GM12891 (cell line): Measurements from ENCODE around the gene PIP4K2C. TPM values are rescaled to one million over a fixed set of nuclear protein-coding genes. Genes with fewer than 3 reads are reported as not detected.

Experiments
- DNase-seq: peaks from one replicate; pipeline ENCODE4 v3.0.0; 2011; ENCODE audit warnings: low spot score; ENCODE audit not compliant: insufficient read length
- FAIRE-seq: peaks from 2 replicates; lab custom pipeline; 2011; peaks lifted over from hg19 to GRCh38; lab: Jason Lieb, UNC
- PAX5 ChIP-seq: IDR thresholded peaks from 2 replicates; pipeline ENCODE4 v1.6.1; 2011; ENCODE audit warnings: low read length, moderate library complexity, mild to moderate bottlenecking; ENCODE audit not compliant: insufficient read depth, severe bottlenecking
- POLR2A ChIP-seq: IDR thresholded peaks from 2 replicates; pipeline ENCODE4 v1.6.1; 2011; ENCODE audit warnings: low read depth, low read length, control low read depth
- POLR2AphosphoS5 ChIP-seq: IDR thresholded peaks from 2 replicates; pipeline ENCODE4 v1.6.1; 2011; ENCODE audit warnings: low read depth, low read length, control low read depth
- POU2F2 ChIP-seq: IDR thresholded peaks from 2 replicates; pipeline ENCODE4 v1.6.1; 2011; ENCODE audit warnings: low read depth, mild to moderate bottlenecking, control low read depth, low read length, moderate library complexity
- SPI1 ChIP-seq: IDR thresholded peaks from 2 replicates; pipeline ENCODE4 v1.6.1; 2011; ENCODE audit warnings: low read depth, low read length, control low read depth
- TAF1 ChIP-seq: IDR thresholded peaks from 2 replicates; pipeline ENCODE4 v1.6.1; 2011; ENCODE audit warnings: low read depth, low read length, control low read depth
- polyA plus RNA-seq: library from polyadenylated mRNA; unstranded; fragments of >200 nt; gene quantifications from one replicate; pipeline ENCODE4 v1.2.1, GENCODE V29; 2012; ENCODE audit warnings: low read depth, missing spikeins, inconsistent platforms; ENCODE audit not compliant: missing spikeins

PIP4K2C gene
- 12.1 TPM for polyA plus RNA-seq

- TF ChIP-seq POU2F2 (no peak), TAF1 (peak; percentile 76; the same call in 1 of the 2 replicates), PAX5 (no peak), SPI1 (no peak), POLR2AphosphoS5 (peak; percentile 86), POLR2A (peak; percentile 77)
- peak; percentile 91 for FAIRE-seq
- peak; percentile 96 for DNase-seq
These were observed at the start of gene PIP4K2C for GRCh38 chr12:57590864-57591781. Gene PIP4K2C, plus strand, starts transcription at chr12:57591192. Its CDS starts 98 bp downstream, at chr12:57591290.

DNA sequence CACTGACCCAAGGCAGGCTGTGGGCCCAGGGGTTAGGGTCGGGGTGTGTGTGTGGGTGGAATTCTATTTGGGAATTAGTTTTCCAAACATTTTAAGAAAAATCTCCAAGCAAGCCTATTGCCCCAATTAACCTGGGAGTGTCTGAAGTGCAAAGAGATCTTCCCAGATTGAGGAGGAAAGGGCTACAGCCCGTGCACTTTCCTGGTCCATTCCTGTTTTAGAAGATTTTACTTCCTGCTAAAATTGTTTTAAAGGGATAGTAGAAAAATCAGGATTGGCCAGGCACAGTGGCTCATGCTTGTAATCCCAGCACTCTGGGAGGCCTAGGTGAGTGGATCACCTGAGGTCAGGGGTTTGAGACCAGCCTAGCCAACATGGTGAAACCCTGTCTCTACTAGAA is 49.3 kb upstream of the PIP4K2C start:
- FAIRE-seq: no peak
- DNase-seq: no peak
- no peak for TF ChIP-seq POLR2A
- TF ChIP-seq POLR2AphosphoS5: no peak
- TF ChIP-seq TAF1: no peak
- no peak for TF ChIP-seq PAX5
- TF ChIP-seq POU2F2: no peak
- TF ChIP-seq SPI1: no peak

- FAIRE-seq (no peak), DNase-seq (no peak)
- TF ChIP-seq POLR2AphosphoS5: no peak
- no peak for TF ChIP-seq TAF1
- TF ChIP-seq POU2F2: no peak
- TF ChIP-seq PAX5: no peak
- TF ChIP-seq POLR2A: no peak
- TF ChIP-seq SPI1: no peak
These were observed 47.4 kb upstream of the PIP4K2C start for GRCh38 chr12:57543581-57543980.

DNA sequence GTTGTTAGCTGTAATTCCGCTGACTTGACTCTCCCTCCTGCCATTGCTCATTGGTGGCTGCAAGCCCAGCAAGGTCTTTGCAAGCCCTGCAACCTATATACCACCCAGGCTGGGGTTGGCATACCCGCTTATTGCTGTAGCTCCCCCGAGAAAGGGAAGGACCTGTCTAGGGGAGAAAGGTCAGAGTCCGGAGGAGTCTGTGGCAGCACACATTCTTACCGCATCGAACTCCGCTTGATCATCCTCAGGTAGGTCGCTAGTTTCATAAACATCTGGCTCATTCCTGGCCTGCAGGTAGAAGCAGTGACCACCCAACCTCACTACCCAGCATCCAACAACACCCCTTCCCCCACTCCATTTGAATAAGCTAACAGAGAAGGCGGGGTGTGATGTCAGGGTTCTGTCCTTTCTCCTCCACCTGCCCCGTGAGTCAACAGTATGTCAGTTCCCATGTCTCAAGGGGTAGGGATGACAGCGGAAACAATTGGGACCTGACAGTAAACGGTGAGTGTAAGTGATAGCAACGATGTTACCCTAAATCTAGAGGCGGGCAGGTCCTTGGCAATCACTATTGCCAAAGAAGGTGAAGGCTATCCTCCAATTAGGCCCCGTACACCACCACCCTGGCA is 45.1 kb upstream of the PIP4K2C start:
- DNase-seq (no peak), FAIRE-seq (no peak)
- TF ChIP-seq POLR2A: 0 out of 2 replicates have a peak, but pooled peaks have one; percentile 41
- TF ChIP-seq POLR2AphosphoS5: no peak

DNA sequence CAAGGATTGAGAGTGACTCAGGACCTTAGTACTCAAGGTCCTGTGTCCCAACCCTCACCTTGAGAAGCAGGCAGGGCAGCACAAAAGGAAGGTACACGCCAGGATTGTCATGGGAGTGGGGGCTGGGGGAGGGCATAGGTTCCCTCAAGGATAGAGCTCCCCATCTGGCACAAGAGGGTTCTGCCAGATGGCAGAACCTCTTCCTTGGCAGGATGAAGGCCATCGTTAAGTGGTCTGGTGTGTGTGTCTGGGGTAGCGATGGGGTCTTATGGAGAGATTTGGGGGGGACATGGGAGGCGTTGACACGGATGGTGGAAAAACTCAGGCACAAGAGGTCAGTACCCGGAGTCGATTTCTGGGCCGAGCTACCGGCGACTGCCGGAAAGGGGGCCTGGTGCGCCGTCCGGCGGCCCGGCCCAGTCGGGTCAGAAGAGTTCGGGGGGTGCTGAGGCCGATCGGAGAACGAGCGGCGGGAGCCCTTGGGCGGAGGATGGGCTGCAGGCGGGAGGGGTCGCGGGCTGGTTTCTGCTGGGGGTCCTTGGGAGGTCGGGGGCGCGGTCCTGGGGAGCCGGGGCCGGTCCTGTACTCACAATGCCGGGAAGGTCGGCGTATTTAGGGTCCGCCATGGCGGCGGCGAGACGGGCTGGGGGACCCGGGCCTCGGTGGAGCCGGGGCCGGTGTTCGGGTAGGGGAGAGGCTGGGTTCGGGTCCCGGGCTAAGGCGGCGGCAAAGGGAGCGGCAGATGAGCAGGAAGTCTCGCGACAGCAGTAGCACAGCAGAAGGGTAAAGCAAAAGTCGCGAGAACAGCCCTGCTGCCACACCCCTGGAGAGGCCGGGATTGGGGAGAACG is 44.3 kb upstream of the PIP4K2C start, which contains the start of gene DCTN2:
Gene DCTN2, minus strand, starts transcription at position 755 of the 850 bp plus-strand sequence. Its CDS starts 129 bp downstream, at position 626.
- peak; percentile 98 for DNase-seq
- TF ChIP-seq POLR2AphosphoS5 (0 out of 2 replicates have a peak, but pooled peaks have one; percentile 18), SPI1 (no peak), PAX5 (no peak), POLR2A (no peak), TAF1 (no peak), POU2F2 (no peak)
- peak; percentile 96 for FAIRE-seq

GRCh38 chr12:57547288-57548012 is 43.5 kb upstream of the PIP4K2C start:
- DNase-seq (no peak), FAIRE-seq (no peak)
- TF ChIP-seq POLR2A (no peak), TAF1 (no peak), POU2F2 (no peak), PAX5 (no peak), POLR2AphosphoS5 (no peak), SPI1 (no peak)

GRCh38 chr12:57548013-57548315 is 43.0 kb upstream of the PIP4K2C start:
- no peak for DNase-seq
- FAIRE-seq: no peak
- no peak for TF ChIP-seq PAX5
- TF ChIP-seq POLR2AphosphoS5: no peak
- TF ChIP-seq POU2F2: no peak
- TF ChIP-seq SPI1: no peak
- TF ChIP-seq TAF1: no peak
- TF ChIP-seq POLR2A: no peak

DNA sequence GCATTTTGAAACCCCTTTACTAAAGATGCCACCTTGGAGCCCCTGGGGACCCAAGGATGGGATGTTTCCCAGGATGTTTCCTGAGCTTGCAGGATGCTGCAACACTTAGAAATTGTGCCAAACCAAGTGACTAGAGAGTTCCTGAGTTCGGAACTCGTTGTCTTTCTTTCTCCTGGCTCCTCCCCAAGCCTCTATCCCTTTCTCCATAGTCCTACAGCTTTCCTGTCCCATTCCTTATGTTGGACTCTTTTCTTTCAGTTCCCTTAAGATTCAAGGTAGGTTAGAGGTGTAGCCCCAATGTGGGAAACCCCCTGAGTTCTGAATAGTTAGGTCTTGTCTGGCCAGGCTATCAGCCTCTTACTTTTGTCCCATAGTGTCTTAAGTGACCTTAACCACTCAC is 42.5 kb upstream of the PIP4K2C start:
- DNase-seq (no peak), FAIRE-seq (no peak)
- TF ChIP-seq POU2F2 (no peak), PAX5 (no peak), POLR2A (no peak), TAF1 (no peak)
